HepG2 (cell line): ENCODE measurements around the gene TBC1D32. TPM values are rescaled to one million over a fixed set of nuclear protein-coding genes. Genes with fewer than 3 reads are reported as not detected.

Experiments
- ATAC-seq: fragments of 200-7000 bp; cut with Tn5 transposase; 3 replicates; pipeline ENCODE4 v1.9.1; 2020; ENCODE audit warnings: mild to moderate bottlenecking, moderate library complexity
- BruUV-seq: library from RNA; stranded (reverse); fragments of 400-500 nt; replicated peaks from 2 replicates; lab custom pipeline; 2021; lab: Mats Ljungman, UMichigan
- CTCF ChIA-PET: fragments of 300-600 bp; formaldehyde crosslinking; extraction: SDS; loops from one replicate; lab custom pipeline; 2021; ENCODE audit warnings: low total read pairs, inconsistent platforms, low intra/inter-chr PET ratio; lab: Yijun Ruan, JAX
- POLR2A ChIA-PET: fragments of 350-600 bp; sonication (Branson Sonifier 250); formaldehyde crosslinking; loops from one replicate; lab custom pipeline; 2020; ENCODE audit warnings: antibody characterized with exemption, inconsistent platforms; lab: Yijun Ruan, JAX
- DNase-seq: peaks from one replicate; pipeline ENCODE4 v3.0.0-alpha.2; 2015; ENCODE audit warnings: low spot score
- FAIRE-seq: peaks from 3 replicates; lab custom pipeline; 2011; peaks lifted over from hg19 to GRCh38; lab: Jason Lieb, UNC
- H2AFZ ChIP-seq: one replicate; pipeline ENCODE4 v1.6.1; 2011; ENCODE audit warnings: low read length, inconsistent platforms
- H3K27ac ChIP-seq: fragments of 300-600 bp; 3 replicates; pipeline ENCODE4 v1.8.0; 2011; ENCODE audit warnings: mixed run types, mild to moderate bottlenecking, mixed read lengths, low read length, inconsistent platforms; ENCODE audit not compliant: insufficient read depth; ENCODE audit errors: extremely low read length
- H3K27me3 ChIP-seq, 2 experiments: fragments of 200-600 bp in 1 of 2; 2 replicates in 1 of 2; 3 replicates in 1 of 2; pipeline versions ENCODE4 v1.6.0 to v1.8.0; 2011; ENCODE audit warnings: low read length in 2 of 2, mild to moderate bottlenecking in 2 of 2, moderate library complexity in 2 of 2, inconsistent platforms in 1 of 2; ENCODE audit not compliant: insufficient read depth in 2 of 2, control insufficient read depth in 1 of 2
- H3K36me3 ChIP-seq, 2 experiments: fragments of 200-600 bp in 1 of 2; replicated peaks in 1 of 2; 2 replicates in 1 of 2; 3 replicates in 1 of 2; pipeline versions ENCODE4 v1.5.1 to v1.8.0; 2011; ENCODE audit warnings: low read length in 2 of 2, inconsistent platforms in 1 of 2; ENCODE audit not compliant: insufficient read depth in 2 of 2, control insufficient read depth in 1 of 2
- H3K4me1 ChIP-seq: 2 replicates; pipeline ENCODE4 v1.5.1; 2012; ENCODE audit warnings: low read length, inconsistent platforms; ENCODE audit not compliant: insufficient read depth
- H3K4me2 ChIP-seq: 2 replicates; pipeline ENCODE4 v1.6.0; 2011; ENCODE audit warnings: low read depth, low read length, inconsistent platforms
- H3K4me3 ChIP-seq, 3 experiments: fragments of 200-600 bp in 1 of 3; sonication (generic), shearing (Covaris generic) in 1 of 3; replicated peaks in 1 of 3; 2 replicates each; pipeline ENCODE4 v1.5.1; 2011 to 2016; ENCODE audit warnings: low read length in 3 of 3, inconsistent platforms in 2 of 3, low read depth in 2 of 3, mild to moderate bottlenecking in 2 of 3, control low read depth in 1 of 3, mixed read lengths in 1 of 3; ENCODE audit not compliant: insufficient read depth in 1 of 3
- H3K79me2 ChIP-seq: one replicate; pipeline ENCODE4 v1.6.1; 2011; ENCODE audit warnings: low read length, inconsistent platforms; ENCODE audit not compliant: insufficient read depth
- H3K9ac ChIP-seq: 2 replicates; pipeline ENCODE4 v1.6.0; 2011; ENCODE audit warnings: mild to moderate bottlenecking, low read depth, low read length, inconsistent platforms; ENCODE audit not compliant: insufficient read depth
- H3K9me3 ChIP-seq: 2 replicates; pipeline ENCODE4 v1.5.1; 2012; ENCODE audit warnings: mild to moderate bottlenecking, low read length
- H4K20me1 ChIP-seq: 2 replicates; pipeline ENCODE4 v1.6.0; 2011; ENCODE audit warnings: inconsistent platforms, mild to moderate bottlenecking, low read length, moderate library complexity; ENCODE audit not compliant: insufficient read depth
- CHD4 ChIP-seq: fragments of 200-600 bp; sonication (generic); IDR thresholded peaks from 2 replicates; pipeline ENCODE4 v1.7.0; 2017; ENCODE audit warnings: mild to moderate bottlenecking, low read length, borderline replicate concordance
- HIVEP1 ChIP-seq: sonication (generic); formaldehyde crosslinking; IDR thresholded peaks from 2 replicates; pipeline ENCODE4 v1.4.0; 2020; ENCODE audit warnings: mild to moderate bottlenecking, missing genetic modification reagents
- HMG20B ChIP-seq: conservative IDR thresholded peaks from 2 replicates; pipeline ENCODE4 v1.6.1; 2016; ENCODE audit warnings: missing genetic modification reagents, missing compliant biosample characterization
- KDM1A ChIP-seq: IDR thresholded peaks from 2 replicates; pipeline ENCODE4 v1.6.1; 2016; ENCODE audit warnings: missing compliant biosample characterization
- MED8 ChIP-seq: sonication (generic); formaldehyde crosslinking; IDR thresholded peaks from 2 replicates; pipeline ENCODE4 v1.8.1; 2023; ENCODE audit warnings: mild to moderate bottlenecking, missing genetic modification reagents; ENCODE audit not compliant: insufficient replicate concordance
- MNT ChIP-seq: fragments of 450-650 bp; IDR thresholded peaks from 2 replicates; pipeline ENCODE4 v1.6.1; 2016
- SRSF9 ChIP-seq: fragments of 200-400 bp; formaldehyde crosslinking; IDR thresholded peaks from 2 replicates; pipeline ENCODE4 v1.6.1; 2018; ENCODE audit warnings: borderline replicate concordance, mild to moderate bottlenecking, low read depth, low read length; ENCODE audit not compliant: insufficient read depth, poor library complexity, severe bottlenecking
- XRCC5 ChIP-seq: fragments of 200-400 bp; formaldehyde crosslinking; optimal IDR thresholded peaks from 2 replicates; pipeline ENCODE3; 2017; ENCODE audit warnings: mild to moderate bottlenecking, low read length
- ZBTB38 ChIP-seq: sonication (generic); formaldehyde crosslinking; IDR thresholded peaks from 2 replicates; pipeline ENCODE4 v1.5.1; 2020; ENCODE audit warnings: mild to moderate bottlenecking, missing genetic modification reagents
- ZNF274 ChIP-seq: sonication (generic); formaldehyde crosslinking; IDR thresholded peaks from 2 replicates; pipeline ENCODE4 v1.5.1; 2020; ENCODE audit warnings: mild to moderate bottlenecking, missing genetic modification reagents
- ZNF337 ChIP-seq: sonication (generic); formaldehyde crosslinking; IDR thresholded peaks from 2 replicates; pipeline ENCODE4 v1.5.1; 2020; ENCODE audit warnings: missing genetic modification reagents, low read depth, mild to moderate bottlenecking, borderline replicate concordance
- ZNF574 ChIP-seq: sonication (generic); formaldehyde crosslinking; IDR thresholded peaks from 2 replicates; pipeline ENCODE4 v1.4.0; 2020; ENCODE audit warnings: missing genetic modification reagents
- ZNF7 ChIP-seq: IDR thresholded peaks from 2 replicates; pipeline ENCODE4 v1.6.1; 2016; ENCODE audit warnings: missing biosample characterization, missing genetic modification reagents
- ZNF781 ChIP-seq: sonication (generic); formaldehyde crosslinking; IDR thresholded peaks from 2 replicates; pipeline ENCODE4 v1.5.1; 2020; ENCODE audit warnings: borderline replicate concordance, mild to moderate bottlenecking, missing genetic modification reagents; ENCODE audit errors: not compliant biosample characterization
- WGBS: methylation state at CpG from one replicate; pipeline ENCODE4 v1.1.6; 2017; ENCODE audit warnings: low lambda C conversion rate; 5-methylcytosine and 5-hydroxymethylcytosine counted together
- in situ Hi-C: cut with HindIII; loops from 2 replicates; pipeline ENCODE4 v1.10.0; 2017; ENCODE audit warnings: low pct_unique_long_range_greater_than_20kb; ENCODE audit not compliant: extremely low pct_ligation_motif_present
- intact Hi-C: fragments of 100-400 bp; cut with micrococcal nuclease; formaldehyde crosslinking; loops from one replicate; pipeline ENCODE4 v1.10.0; 2022; ENCODE audit not compliant: unreplicated experiment
- polyA plus RNA-seq, 8 experiments: library from polyadenylated mRNA; depleted of rRNA in 3 of 8; stranded (reverse) in 7 of 8; unstranded in 1 of 8; fragments of >200 nt; fragmentation: Illumina TruSeq in 4 of 8; extraction: Trizol in 4 of 8; gene quantifications; 2 replicates each; pipeline versions ENCODE4 v1.2.1 to v1.2.3, GENCODE V29; 2011 to 2016; ENCODE audit warnings: low read depth in 4 of 8, missing spikeins in 1 of 8, mixed read lengths in 1 of 8; ENCODE audit not compliant: insufficient read depth in 1 of 8
- total RNA-seq, 5 experiments: library from RNA; depleted of rRNA; stranded (reverse); fragments of >200 nt; fragmentation: Illumina TruSeq; extraction: Trizol; gene quantifications; 2 replicates each; pipeline ENCODE4 v1.2.3, GENCODE V29; 2016; ENCODE audit warnings: low read depth in 1 of 5
- TF ChIP-seq, protein P1 (sequence below): sonication (generic); formaldehyde crosslinking; IDR thresholded peaks from 2 replicates; pipeline ENCODE4 v1.9.0; 2021; ENCODE audit warnings: missing genetic modification reagents, borderline replicate concordance

The TBC1D32 gene
- total and polyA plus RNA-seq, 2 of the 13 experiments (the other 11 are each of a cell fraction or from before 2014, with no cell fraction given) = 2.0 to 4.8 TPM

DNA sequence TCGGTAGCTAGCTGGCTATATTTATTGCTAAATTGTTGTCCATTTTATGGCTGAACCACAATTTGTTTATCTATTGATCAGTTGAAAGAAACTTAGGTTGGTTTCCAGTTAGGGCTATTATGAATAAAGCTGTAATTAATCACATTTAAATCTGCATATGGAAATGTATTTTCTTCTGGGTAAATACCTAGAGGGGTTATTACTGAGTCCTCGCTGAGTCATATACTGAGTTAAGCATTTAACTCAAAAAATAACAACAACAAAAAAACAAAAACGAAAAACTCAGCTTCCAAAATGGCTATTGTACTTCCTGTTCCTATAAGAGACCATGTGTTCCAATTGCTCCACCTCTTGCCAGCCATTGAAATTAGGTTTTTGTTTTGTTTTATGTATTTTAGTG lies 258.2 kb downstream of the TBC1D32 start:
- CTCF ChIA-PET = no interaction called here
- Histone ChIP-seq H3K36me3 (no peaks in the 10 kb centered on the region), H3K79me2 (no peaks in the 10 kb centered on the region)
- TF ChIP-seq CHD4 (no peak), MNT (no peak), HMG20B (CRISPR knock-in tag) (no peak), XRCC5 (no peak), MED8 (CRISPR knock-in tag) (no peak), ZNF337 (CRISPR knock-in tag) (no peak), ZNF781 (CRISPR knock-in tag) (no peak), ZBTB38 (CRISPR knock-in tag) (no peak), SRSF9 (no peak), ZNF274 (CRISPR knock-in tag) (no peak), KDM1A (no peak), HIVEP1 (CRISPR knock-in tag) (no peak), ZNF574 (CRISPR knock-in tag) (no peak), ZNF7 (CRISPR knock-in tag) (no peak)
- TF ChIP-seq, protein P1, sequence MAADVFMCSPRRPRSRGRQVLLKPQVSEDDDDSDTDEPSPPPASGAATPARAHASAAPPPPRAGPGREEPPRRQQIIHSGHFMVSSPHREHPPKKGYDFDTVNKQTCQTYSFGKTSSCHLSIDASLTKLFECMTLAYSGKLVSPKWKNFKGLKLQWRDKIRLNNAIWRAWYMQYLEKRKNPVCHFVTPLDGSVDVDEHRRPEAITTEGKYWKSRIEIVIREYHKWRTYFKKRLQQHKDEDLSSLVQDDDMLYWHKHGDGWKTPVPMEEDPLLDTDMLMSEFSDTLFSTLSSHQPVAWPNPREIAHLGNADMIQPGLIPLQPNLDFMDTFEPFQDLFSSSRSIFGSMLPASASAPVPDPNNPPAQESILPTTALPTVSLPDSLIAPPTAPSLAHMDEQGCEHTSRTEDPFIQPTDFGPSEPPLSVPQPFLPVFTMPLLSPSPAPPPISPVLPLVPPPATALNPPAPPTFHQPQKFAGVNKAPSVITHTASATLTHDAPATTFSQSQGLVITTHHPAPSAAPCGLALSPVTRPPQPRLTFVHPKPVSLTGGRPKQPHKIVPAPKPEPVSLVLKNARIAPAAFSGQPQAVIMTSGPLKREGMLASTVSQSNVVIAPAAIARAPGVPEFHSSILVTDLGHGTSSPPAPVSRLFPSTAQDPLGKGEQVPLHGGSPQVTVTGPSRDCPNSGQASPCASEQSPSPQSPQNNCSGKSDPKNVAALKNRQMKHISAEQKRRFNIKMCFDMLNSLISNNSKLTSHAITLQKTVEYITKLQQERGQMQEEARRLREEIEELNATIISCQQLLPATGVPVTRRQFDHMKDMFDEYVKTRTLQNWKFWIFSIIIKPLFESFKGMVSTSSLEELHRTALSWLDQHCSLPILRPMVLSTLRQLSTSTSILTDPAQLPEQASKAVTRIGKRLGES = no peak
- TF ChIP-seq, all 625 proteins: peak for 0
- Histone ChIP-seq H3K27ac (no peak overlapping the region), H3K4me3 (no peak overlapping the region), H2AFZ (no peak overlapping the region), H3K4me1 (no peaks in the 10 kb centered on the region), H3K9ac (no peak overlapping the region), H3K9me3 (no peaks in the 10 kb centered on the region), H4K20me1 (no peaks in the 10 kb centered on the region), H3K4me2 (no peak overlapping the region), H3K27me3 (no peaks in the 10 kb centered on the region)
- 1% methylated on average over 3 of the region's 3 CpGs for WGBS
- DNase-seq (no peak), ATAC-seq (no peak), FAIRE-seq (no peak)
- BruUV-seq = no TSS peak
- POLR2A ChIA-PET = no interaction called here
- in situ Hi-C loops = no loop called here
- intact Hi-C loops = no loop called here
